ENCODE measurements around the gene LCP2.

Gene LCP2

GRCh38 chr5:170332058-170332457 is 34.5 kb upstream of the LCP2 start:
- TF ChIP-seq EZH2phosphoT487 (IDR thresholded peaks at IDR 0.05; ENCODE audit: borderline replicate concordance) (no peak), CTCF (conservative IDR thresholded peaks at IDR 0.05; ENCODE audit: low read length) (no peak)
- Histone ChIP-seq H3K79me2 (ENCODE audit: insufficient read depth, low read length) (peaks cover 65% of the 10 kb centered on the region), H2AFZ (ENCODE audit: low read length) (no peak overlapping the region), H3K4me2 (ENCODE audit: low read depth, low read length, poor library complexity, severe bottlenecking) (peak overlapping the region; percentile 83), H4K20me1 (ENCODE audit: insufficient read depth, low read length, poor library complexity, severe bottlenecking) (no peaks in the 10 kb centered on the region), H3K9me3 (ENCODE audit: insufficient read depth, low read depth, low read length) (no peaks in the 10 kb centered on the region), H3K9me2 (replicated peaks; ENCODE audit: low read depth, low read length) (no peaks in the 10 kb centered on the region), H3K4me3 (ENCODE audit: low read length, poor library complexity, severe bottlenecking) (peak overlapping the region; percentile 73), H3K36me3 (ENCODE audit: insufficient read depth, low read length) (no peaks in the 10 kb centered on the region), H3K4me1 (ENCODE audit: insufficient read depth, low read length, poor library complexity, severe bottlenecking) (peaks cover 91% of the 10 kb centered on the region), H3F3A (ENCODE audit: low read depth) (peaks cover 3% of the 10 kb centered on the region), H3K27me3 (ENCODE audit: insufficient read depth, low read length, poor library complexity, severe bottlenecking) (no peaks in the 10 kb centered on the region), H3K9ac (ENCODE audit: low read depth, low read length, poor library complexity, severe bottlenecking) (peak overlapping the region; percentile 90)

- Histone ChIP-seq H3K79me2 (ENCODE audit: insufficient read depth, low read length) (peaks cover 52% of the 10 kb centered on the region), H3K9me3 (ENCODE audit: insufficient read depth, low read depth, low read length) (no peaks in the 10 kb centered on the region), H2AFZ (ENCODE audit: low read length) (no peak overlapping the region), H4K20me1 (ENCODE audit: insufficient read depth, low read length, poor library complexity, severe bottlenecking) (no peaks in the 10 kb centered on the region), H3K36me3 (ENCODE audit: insufficient read depth, low read length) (no peaks in the 10 kb centered on the region), H3F3A (ENCODE audit: low read depth) (peaks cover 3% of the 10 kb centered on the region), H3K9me2 (replicated peaks; ENCODE audit: low read depth, low read length) (no peaks in the 10 kb centered on the region), H3K9ac (ENCODE audit: low read depth, low read length, poor library complexity, severe bottlenecking) (peak overlapping the region; percentile 90), H3K27me3 (ENCODE audit: insufficient read depth, low read length, poor library complexity, severe bottlenecking) (no peaks in the 10 kb centered on the region), H3K4me3 (ENCODE audit: low read length, poor library complexity, severe bottlenecking) (peak overlapping the region; percentile 73), H3K4me2 (ENCODE audit: low read depth, low read length, poor library complexity, severe bottlenecking) (peak overlapping the region; percentile 83), H3K4me1 (ENCODE audit: insufficient read depth, low read length, poor library complexity, severe bottlenecking) (peaks cover 84% of the 10 kb centered on the region)
- TF ChIP-seq CTCF (conservative IDR thresholded peaks at IDR 0.05; ENCODE audit: low read length) = no peak
- TF ChIP-seq EZH2phosphoT487 (IDR thresholded peaks at IDR 0.05; ENCODE audit: borderline replicate concordance) = no peak
Measured at GRCh38 chr5:170330568-170331054, 33.0 kb upstream of the LCP2 start.

- no peaks in the 10 kb centered on the region for H3K36me3 ChIP-seq (ENCODE audit: insufficient read depth, low read length)
- H3K9ac ChIP-seq (ENCODE audit: low read depth, low read length, poor library complexity, severe bottlenecking) = no peak overlapping the region
- H3K79me2 ChIP-seq (ENCODE audit: insufficient read depth, low read length) = peaks cover 46% of the 10 kb centered on the region
- H3K4me1 ChIP-seq (ENCODE audit: insufficient read depth, low read length, poor library complexity, severe bottlenecking) = peaks cover 76% of the 10 kb centered on the region
- no peak overlapping the region for H2AFZ ChIP-seq (ENCODE audit: low read length)
- H3K9me3 ChIP-seq (ENCODE audit: insufficient read depth, low read depth, low read length) = no peaks in the 10 kb centered on the region
- H3K27me3 ChIP-seq (ENCODE audit: insufficient read depth, low read length, poor library complexity, severe bottlenecking) = no peaks in the 10 kb centered on the region
- H3K4me2 ChIP-seq (ENCODE audit: low read depth, low read length, poor library complexity, severe bottlenecking) = peak overlapping the region; percentile 83
- peaks cover 3% of the 10 kb centered on the region for H3F3A ChIP-seq (ENCODE audit: low read depth)
- no peaks in the 10 kb centered on the region for H3K9me2 ChIP-seq (replicated peaks; ENCODE audit: low read depth, low read length)
- no peaks in the 10 kb centered on the region for H4K20me1 ChIP-seq (ENCODE audit: insufficient read depth, low read length, poor library complexity, severe bottlenecking)
- TF ChIP-seq CTCF (conservative IDR thresholded peaks at IDR 0.05; ENCODE audit: low read length) (no peak), EZH2phosphoT487 (IDR thresholded peaks at IDR 0.05; ENCODE audit: borderline replicate concordance) (no peak)
- H3K4me3 ChIP-seq (ENCODE audit: low read length, poor library complexity, severe bottlenecking) = peak overlapping the region; percentile 73
Measured at GRCh38 chr5:170329524-170329923, 31.9 kb upstream of the LCP2 start.

Measured in Loucy (cell line).